VCaP (cell line): ENCODE measurements around the gene PXDC1.

ENCODE experiments used
- H3K27ac ChIP-seq: fragments of 450-650 bp; 2 replicates; pipeline ENCODE4 v1.5.1; 2017
- CTCF ChIP-seq: fragments of 450-650 bp; conservative IDR thresholded peaks from 2 replicates; pipeline ENCODE4 v1.5.1; 2017; ENCODE audit warnings: mild to moderate bottlenecking, moderate library complexity

PXDC1 gene

GRCh38 chr6:3771407-3772011 is 20.0 kb upstream of the PXDC1 start:
- TF ChIP-seq CTCF: no peak
- no peak overlapping the region for H3K27ac ChIP-seq

GRCh38 chr6:3770023-3770720 is 18.7 kb upstream of the PXDC1 start:
- no peak overlapping the region for H3K27ac ChIP-seq
- TF ChIP-seq CTCF: no peak

- H3K27ac ChIP-seq: no peak overlapping the region
- no peak for TF ChIP-seq CTCF
These were observed 18.1 kb upstream of the PXDC1 start for GRCh38 chr6:3769610-3770009.

GRCh38 chr6:3768502-3768901 is 17.0 kb upstream of the PXDC1 start:
- H3K27ac ChIP-seq: peak overlapping the region; percentile 63; the same call in 1 of the 2 replicates
- TF ChIP-seq CTCF: no peak

- H3K27ac ChIP-seq: peak overlapping the region; percentile 63; the same call in 1 of the 2 replicates
These were observed 16.0 kb upstream of the PXDC1 start for GRCh38 chr6:3767483-3767882.

GRCh38 chr6:3766214-3766613 is 14.7 kb upstream of the PXDC1 start:
- no peak overlapping the region for H3K27ac ChIP-seq
- no peak for TF ChIP-seq CTCF

- no peak for TF ChIP-seq CTCF
These were observed 13.9 kb upstream of the PXDC1 start for GRCh38 chr6:3765415-3765814.

GRCh38 chr6:3764516-3765335 is 13.2 kb upstream of the PXDC1 start:
- TF ChIP-seq CTCF: no peak
- H3K27ac ChIP-seq: no peak overlapping the region

More at GRCh38 chr6:3765415-3765814, 13.9 kb upstream of the PXDC1 start:
- no peak overlapping the region for H3K27ac ChIP-seq
